GM18861 (cell line): ENCODE data around the gene TMIGD2.
"Not testable (repeated sequence)": the region's sequence is repeated elsewhere in the genome, so short reads cannot be mapped to it uniquely, and the experiment has no call there.

ENCODE experiments used
- ATAC-seq: cut with Tn5 transposase; IDR thresholded peaks from one replicate; pipeline ENCODE4 v1.9.1; 2021; ENCODE audit not compliant: unreplicated experiment

The TMIGD2 gene

DNA sequence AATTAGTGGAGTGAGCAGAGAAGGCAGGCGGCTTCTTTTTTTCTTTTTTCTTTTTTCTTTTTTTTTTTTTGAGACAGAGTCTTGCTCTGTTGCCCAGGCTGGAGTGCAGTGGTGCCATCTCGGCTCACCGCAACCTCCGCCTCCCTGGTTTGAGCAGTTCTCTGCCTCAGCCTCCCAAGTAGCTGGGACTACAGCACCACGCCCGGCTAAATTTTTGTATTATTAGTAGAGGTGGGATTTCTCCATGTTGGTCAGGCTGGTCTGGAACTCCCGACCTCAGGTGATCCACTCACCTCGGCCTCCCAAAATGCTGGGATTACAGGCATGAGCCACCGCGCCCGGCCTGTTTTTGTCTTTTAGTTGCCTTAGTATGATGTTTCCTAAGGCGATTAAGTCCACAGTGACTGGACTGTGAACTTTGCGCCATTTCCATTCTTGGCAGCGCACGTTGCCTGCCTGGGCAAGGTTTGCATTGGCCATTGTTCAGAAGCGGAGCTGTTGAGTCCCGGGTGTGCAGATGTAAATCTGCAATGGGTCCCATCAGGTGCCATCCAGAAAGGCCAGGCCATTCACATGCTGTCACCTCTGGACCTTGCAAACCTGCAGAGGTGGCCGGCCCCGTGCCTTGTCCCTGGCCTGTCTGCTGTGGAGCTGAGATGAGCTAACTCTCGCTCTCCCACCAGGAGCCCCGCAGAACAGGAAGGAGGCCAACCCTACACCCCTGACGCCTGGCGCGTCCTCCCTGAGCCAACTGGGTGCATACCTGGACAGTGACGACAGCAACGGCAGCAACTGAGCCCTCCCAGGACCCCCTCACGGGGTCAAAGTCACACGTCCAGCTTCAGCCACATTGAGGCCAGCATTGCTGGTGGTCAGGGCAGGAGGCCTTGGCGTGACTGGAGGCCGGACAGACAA, 34.0 kb downstream of the TMIGD2 start:
- ATAC-seq: no peak

DNA sequence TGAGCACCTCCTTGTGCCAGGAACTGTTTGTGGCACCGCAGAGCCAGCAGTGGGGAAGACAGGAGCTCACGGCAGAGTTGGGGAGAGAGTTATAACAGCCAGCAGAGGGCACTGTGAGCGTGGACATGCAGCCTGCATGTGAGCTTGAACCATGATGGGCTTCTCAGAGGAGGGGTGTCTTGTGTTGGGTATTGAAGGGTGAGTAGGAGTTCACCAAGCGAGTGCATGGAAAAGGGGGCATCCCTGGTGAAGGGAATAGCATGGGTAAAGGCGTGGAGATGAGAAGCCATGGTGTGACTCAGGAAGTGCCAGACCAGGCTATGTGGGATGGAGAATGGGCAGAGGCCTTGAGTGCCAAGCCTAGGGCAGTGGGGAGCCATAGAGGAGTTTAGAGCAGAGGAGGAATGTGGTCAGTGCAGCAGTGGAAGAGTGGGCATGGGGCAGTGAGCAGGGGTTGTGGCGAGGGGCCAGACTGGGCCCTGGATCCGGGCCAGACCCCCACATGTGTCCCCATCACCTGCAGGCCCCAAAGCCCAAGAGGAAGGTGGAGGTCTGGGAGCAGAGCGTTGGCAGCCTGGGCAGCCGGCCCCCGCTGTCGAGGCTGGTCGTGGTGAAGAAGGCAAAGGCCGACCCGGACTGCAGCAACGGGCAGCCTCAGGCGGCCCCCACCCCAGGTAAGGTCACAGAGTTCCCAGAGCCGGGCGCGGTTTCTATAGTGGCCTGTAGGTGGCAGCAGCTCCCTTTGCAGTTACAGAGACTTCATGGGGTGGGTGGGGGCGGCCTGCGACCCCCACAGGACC, 34.9 kb downstream of the TMIGD2 start:
- no peak for ATAC-seq

DNA sequence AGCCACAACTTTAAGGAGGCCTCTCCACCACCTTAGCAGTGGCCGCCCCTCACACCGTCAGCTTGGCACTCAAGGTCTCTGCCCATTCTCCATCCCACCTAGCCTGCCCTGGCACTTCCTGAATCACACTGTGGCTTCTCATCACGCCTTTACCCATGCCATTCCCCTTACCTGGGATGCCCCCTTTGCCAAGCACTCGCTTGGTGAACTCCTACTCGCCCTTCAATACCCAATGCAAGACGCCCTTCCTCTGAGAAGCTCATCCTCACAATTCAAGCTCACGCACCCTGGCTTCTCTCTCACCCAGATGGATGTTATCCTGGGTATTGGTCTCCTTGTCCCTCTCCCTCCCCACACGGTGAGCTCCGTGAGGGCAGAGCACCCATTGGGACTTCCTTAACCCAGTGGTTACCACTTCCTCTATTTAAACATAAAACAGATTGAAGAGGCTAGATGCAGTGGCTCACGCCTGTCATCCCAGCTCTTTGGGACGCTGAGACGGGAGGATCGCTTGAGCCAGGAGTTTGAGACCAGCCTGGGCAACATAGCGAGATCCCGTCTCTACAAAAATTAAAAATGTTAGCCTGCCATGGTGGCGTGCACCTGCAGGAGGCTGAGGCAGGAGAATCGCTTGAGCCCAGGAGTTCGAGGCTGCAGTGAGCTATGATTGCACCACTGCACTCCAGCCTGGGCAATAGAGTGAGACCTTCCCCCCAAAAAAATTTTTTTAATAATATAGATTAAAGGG, 35.8 kb downstream of the TMIGD2 start:
- ATAC-seq: no peak

DNA sequence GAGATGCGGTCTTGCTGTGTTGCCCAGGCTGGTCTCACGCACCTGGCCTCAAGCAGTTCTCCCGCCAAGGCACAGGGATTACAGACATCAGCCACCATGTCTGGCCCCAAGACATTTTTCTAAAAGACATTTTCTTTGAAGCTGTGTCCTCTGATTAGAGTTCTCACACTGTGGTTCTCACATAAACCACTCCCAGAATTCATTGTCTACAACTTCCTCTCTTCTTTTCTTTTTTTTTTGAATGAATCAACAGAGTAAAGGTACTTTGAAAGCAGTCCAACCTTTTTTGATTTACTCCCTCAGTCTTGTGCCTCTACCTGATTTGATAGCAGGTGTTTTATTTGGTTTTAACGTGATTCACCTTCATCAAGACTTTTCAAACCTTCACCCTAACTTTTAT, 37.4 kb downstream of the TMIGD2 start:
- no peak for ATAC-seq

DNA sequence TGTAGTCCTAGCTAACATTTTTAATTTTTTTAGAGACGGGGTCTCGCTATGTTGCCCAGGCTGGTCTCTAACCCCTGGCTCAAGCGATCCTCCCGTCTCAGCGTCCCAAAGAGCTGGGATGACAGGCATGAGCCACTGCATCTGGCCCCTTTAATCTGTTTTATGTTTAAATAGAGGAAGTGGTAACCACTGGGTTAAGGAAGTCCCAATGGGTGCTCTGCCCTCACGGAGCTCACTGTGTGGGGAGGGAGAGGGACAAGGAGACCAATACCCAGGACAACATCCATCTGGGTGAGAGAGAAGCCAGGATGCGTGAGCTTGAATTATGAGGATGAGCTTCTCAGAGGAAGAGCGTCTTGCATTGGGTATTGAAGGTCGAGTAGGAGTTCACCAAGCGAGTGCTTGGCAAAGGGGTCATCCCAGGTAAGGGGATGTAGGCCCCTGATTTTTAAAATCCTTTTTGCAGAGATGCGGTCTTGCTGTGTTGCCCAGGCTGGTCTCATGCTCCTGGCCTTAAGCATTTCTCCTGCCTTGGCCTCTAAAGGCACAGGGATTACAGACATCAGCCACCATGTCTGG, 41.5 kb downstream of the TMIGD2 start:
- ATAC-seq: no peak

DNA sequence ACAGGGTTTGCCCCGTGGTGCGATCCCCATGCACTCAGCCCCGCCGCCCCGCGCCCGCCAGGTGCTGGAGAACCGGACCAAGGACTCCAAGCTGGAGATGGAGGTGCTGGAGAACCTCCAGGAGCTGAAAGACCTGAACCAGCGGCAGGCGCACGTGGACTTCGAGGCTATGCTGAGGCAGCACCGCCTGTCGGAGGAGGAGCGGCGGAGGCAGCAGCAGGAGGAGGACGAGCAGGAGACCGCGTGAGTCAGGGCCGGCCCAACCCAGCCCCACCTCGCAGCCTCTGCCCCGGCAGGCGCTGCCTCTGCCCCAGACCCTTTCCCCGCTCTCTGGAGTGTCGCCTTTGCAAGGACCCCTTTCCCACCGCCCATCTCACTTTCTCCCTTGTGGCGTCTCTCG, 44.0 kb downstream of the TMIGD2 start:
- no peak for ATAC-seq

DNA sequence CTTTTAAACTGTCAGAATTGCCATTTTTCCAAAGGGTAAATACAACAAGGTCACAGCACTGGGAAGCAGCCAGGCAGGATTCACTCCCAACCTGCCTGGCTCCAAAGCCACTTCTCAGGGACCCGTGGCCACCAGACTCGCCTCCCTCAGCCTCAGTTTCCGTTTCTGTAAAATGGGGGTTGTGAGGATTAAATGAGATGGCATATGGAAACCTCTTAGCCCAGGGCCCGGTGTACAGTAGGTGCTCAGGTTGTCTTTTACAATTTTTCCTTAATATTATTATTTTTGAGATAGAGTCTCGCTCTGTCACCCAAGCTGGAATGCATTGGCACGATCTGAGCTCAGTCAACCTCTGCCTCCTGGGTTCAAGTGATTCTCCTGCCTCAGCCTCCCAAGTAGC, 45.2 kb downstream of the TMIGD2 start:
- ATAC-seq: no peak

DNA sequence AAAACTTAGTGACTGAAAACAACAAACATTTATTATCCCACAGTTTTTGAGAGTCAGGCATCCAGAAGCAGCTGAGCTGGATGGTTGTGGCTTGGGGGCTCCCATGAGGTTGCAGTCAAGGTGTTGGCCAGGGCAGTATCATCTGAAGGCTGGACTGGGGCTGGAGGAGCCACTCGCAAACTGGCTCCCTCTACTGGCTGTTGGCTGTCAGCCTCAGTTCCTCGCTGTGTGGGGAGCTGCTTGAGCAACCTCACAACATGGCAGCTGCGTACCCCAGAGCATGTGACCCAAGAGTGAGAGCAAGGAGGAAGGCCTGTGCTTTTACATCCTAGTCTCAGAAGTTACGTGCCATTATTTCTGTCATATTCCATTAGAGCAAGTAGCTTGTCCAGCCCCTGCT, 45.6 kb downstream of the TMIGD2 start:
- no peak for ATAC-seq

DNA sequence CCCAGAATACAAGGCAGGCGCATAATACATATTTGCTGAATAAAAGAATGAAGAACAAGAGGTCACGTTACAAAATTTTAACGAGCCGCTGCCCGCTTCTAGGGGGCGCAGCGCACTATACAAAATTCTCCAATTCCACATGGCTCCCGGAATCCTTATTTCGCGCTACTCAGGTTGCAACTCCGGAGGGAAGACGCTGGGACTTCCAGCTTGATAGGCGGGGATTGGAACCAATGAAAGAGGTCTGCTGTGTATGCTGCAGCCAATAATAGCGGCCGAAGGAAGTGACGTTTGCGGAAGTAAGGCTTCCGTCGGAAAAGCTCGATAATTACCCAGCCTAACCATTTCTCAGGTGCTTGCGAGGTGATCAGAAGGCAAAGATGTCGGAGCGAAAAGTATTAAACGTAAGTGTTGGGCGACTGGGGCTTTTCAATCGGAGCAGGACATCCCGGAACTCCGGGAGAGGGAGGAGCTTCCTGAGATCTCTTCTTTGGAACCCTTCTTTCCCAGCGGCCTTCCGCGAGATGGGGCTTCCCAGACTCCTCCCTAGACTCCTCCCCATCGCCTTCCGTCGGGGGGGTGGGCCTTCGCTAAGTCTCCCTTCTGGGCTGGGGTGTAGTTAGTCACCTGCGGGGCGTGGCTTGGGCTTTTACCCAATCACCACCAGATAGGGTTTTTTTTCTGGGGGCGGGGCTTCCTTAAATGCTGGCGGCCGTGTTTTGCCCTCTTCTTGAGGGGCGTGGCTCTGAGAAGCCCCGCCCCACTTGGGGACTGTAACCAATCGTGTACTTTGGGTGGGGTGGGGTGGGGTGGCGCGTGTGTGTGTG, 55.2 kb downstream of the TMIGD2 start, which contains the start of gene YJU2:
TSS of gene YJU2 (plus strand) at position 314 of the 827 bp plus-strand sequence. CDS start at position 381, 67 bp downstream.
- ATAC-seq: peak; percentile 83

DNA sequence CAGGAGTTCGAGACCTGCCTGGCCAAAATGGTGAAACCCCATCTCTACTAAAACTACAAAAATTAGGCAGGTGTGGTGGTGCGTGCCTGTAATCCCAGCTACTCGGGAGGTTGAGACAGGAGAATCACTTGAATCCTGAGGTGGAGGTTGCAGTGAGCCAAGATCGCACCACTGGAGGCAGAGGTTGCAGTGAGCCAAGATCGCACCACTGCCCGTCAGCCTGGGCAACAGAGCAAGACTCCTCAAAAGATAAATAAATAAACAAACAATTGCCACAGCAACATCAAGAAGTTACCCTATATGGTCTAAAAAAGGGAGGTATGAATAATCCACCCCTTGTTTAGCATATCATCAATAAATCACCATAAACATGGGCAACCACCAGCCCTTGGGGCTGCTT, 56.3 kb downstream of the TMIGD2 start:
- ATAC-seq: not testable (repeated sequence)
